Panc1 (cell line): ENCODE data around the gene TMEM178A. TPM values are rescaled to one million over a fixed set of nuclear protein-coding genes. Genes with fewer than 3 reads are reported as not detected.

Experiments
- ATAC-seq: fragments of 200-7000 bp; cut with Tn5 transposase; 2 replicates; pipeline ENCODE4 v1.9.1; 2020; ENCODE audit warnings: mild to moderate bottlenecking, moderate library complexity
- BruUV-seq: library from RNA; stranded (reverse); fragments of 400-500 nt; replicated peaks from 2 replicates; lab custom pipeline; 2021; lab: Mats Ljungman, UMichigan
- CTCF ChIA-PET: fragments of 300-600 bp; sonication (Branson Sonifier 250); formaldehyde crosslinking; loops from one replicate; lab custom pipeline; 2022; ENCODE audit warnings: antibody characterized with exemption; lab: Charles Lee
- POLR2A ChIA-PET: fragments of 300-600 bp; sonication (Branson Sonifier 250); formaldehyde crosslinking; loops from one replicate; lab custom pipeline; 2022; ENCODE audit warnings: antibody characterized with exemption; lab: Charles Lee
- DNase-seq: peaks from one replicate; pipeline ENCODE4 v3.0.0-alpha.2; 2010; ENCODE audit warnings: low read depth, low spot score
- H3K27ac ChIP-seq: 2 replicates; pipeline ENCODE4 v1.5.1; 2011; ENCODE audit warnings: mild to moderate bottlenecking, low read length, inconsistent platforms
- H3K27me3 ChIP-seq: fragments of 200-500 bp; sonication (Bioruptor generic); 2 replicates; pipeline ENCODE4 v1.6.0; 2014; ENCODE audit warnings: low read length, inconsistent platforms; ENCODE audit not compliant: control insufficient read depth, insufficient read depth
- H3K36me3 ChIP-seq: fragments of 200-500 bp; sonication (Bioruptor generic); 2 replicates; pipeline ENCODE4 v1.5.1; 2014; ENCODE audit warnings: inconsistent platforms, mild to moderate bottlenecking, low read length, moderate library complexity; ENCODE audit not compliant: control insufficient read depth, insufficient read depth
- H3K4me1 ChIP-seq: 2 replicates; pipeline ENCODE4 v1.5.1; 2011; ENCODE audit warnings: inconsistent platforms, mild to moderate bottlenecking, low read length, moderate library complexity; ENCODE audit not compliant: control insufficient read depth, insufficient read depth
- H3K4me3 ChIP-seq, 2 experiments: 2 replicates each; pipeline ENCODE4 v1.5.1; 2011 to 2012; ENCODE audit warnings: low read depth in 2 of 2, low read length in 2 of 2, mild to moderate bottlenecking in 2 of 2, inconsistent platforms in 1 of 2, moderate library complexity in 1 of 2
- H3K9me3 ChIP-seq: fragments of 200-500 bp; sonication (Bioruptor generic); 2 replicates; pipeline ENCODE4 v1.5.1; 2014; ENCODE audit warnings: low read depth, mild to moderate bottlenecking, inconsistent platforms, low read length, moderate library complexity; ENCODE audit not compliant: control insufficient read depth, insufficient read depth
- CTCF ChIP-seq: fragments of 450-650 bp; IDR thresholded peaks from 2 replicates; pipeline ENCODE4 v1.5.1; 2017; ENCODE audit warnings: mild to moderate bottlenecking
- POLR2AphosphoS5 ChIP-seq: IDR thresholded peaks from 2 replicates; pipeline ENCODE4 v1.6.1; 2012; ENCODE audit warnings: mild to moderate bottlenecking, low read depth, low read length, moderate library complexity
- SIN3A ChIP-seq: IDR thresholded peaks from 2 replicates; pipeline ENCODE4 v1.6.1; 2012; ENCODE audit warnings: low read depth, mild to moderate bottlenecking, low read length, moderate library complexity, borderline replicate concordance; ENCODE audit not compliant: insufficient read depth
- TCF7L2 ChIP-seq: IDR thresholded peaks from 2 replicates; pipeline ENCODE4 v1.6.1; 2011; ENCODE audit warnings: mild to moderate bottlenecking, low read depth, low read length, inconsistent platforms
- in situ Hi-C: cut with HindIII; loops from 2 replicates; pipeline ENCODE4 v1.10.0; 2016; ENCODE audit warnings: low sequenced_read_pairs, low pct_unique_long_range_greater_than_20kb
- intact Hi-C: fragments of 100-400 bp; cut with micrococcal nuclease; formaldehyde crosslinking; loops from one replicate; pipeline ENCODE4 v1.10.0; 2022; ENCODE audit not compliant: unreplicated experiment
- total RNA-seq: library from RNA; stranded (reverse); gene quantifications from one replicate; pipeline ENCODE4 v1.2.1, GENCODE V29; 2021; ENCODE audit not compliant: unreplicated experiment
- TF ChIP-seq, protein P1 (sequence below), 2 experiments: IDR thresholded peaks; 2 replicates each; pipeline ENCODE4 v1.6.1; 2011 to 2012; ENCODE audit warnings: low read depth in 2 of 2, control low read depth in 1 of 2, low read length in 1 of 2, mild to moderate bottlenecking in 1 of 2, moderate library complexity in 1 of 2; ENCODE audit not compliant: insufficient read depth in 1 of 2

Gene TMEM178A
- total RNA-seq, 1 experiment from 2014 or later = not detected

- no TSS peak for BruUV-seq
- Histone ChIP-seq H3K27ac (no peak overlapping the region), H3K9me3 (no peaks in the 10 kb centered on the region), H3K27me3 (no peaks in the 10 kb centered on the region), H3K36me3 (no peaks in the 10 kb centered on the region), H3K4me3 (no peak overlapping the region), H3K4me1 (no peaks in the 10 kb centered on the region)
- ChIA-PET POLR2A (no interaction called here), CTCF (no interaction called here)
- TF ChIP-seq CTCF (no peak), SIN3A (no peak), TCF7L2 (no peak), POLR2AphosphoS5 (no peak)
- TF ChIP-seq, protein P1, sequence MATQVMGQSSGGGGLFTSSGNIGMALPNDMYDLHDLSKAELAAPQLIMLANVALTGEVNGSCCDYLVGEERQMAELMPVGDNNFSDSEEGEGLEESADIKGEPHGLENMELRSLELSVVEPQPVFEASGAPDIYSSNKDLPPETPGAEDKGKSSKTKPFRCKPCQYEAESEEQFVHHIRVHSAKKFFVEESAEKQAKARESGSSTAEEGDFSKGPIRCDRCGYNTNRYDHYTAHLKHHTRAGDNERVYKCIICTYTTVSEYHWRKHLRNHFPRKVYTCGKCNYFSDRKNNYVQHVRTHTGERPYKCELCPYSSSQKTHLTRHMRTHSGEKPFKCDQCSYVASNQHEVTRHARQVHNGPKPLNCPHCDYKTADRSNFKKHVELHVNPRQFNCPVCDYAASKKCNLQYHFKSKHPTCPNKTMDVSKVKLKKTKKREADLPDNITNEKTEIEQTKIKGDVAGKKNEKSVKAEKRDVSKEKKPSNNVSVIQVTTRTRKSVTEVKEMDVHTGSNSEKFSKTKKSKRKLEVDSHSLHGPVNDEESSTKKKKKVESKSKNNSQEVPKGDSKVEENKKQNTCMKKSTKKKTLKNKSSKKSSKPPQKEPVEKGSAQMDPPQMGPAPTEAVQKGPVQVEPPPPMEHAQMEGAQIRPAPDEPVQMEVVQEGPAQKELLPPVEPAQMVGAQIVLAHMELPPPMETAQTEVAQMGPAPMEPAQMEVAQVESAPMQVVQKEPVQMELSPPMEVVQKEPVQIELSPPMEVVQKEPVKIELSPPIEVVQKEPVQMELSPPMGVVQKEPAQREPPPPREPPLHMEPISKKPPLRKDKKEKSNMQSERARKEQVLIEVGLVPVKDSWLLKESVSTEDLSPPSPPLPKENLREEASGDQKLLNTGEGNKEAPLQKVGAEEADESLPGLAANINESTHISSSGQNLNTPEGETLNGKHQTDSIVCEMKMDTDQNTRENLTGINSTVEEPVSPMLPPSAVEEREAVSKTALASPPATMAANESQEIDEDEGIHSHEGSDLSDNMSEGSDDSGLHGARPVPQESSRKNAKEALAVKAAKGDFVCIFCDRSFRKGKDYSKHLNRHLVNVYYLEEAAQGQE (IDR thresholded peaks at IDR 0.05; ENCODE audit: insufficient read depth in 1 of 2, low read depth in 2 of 2, low read length in 1 of 2) = no peak
- ATAC-seq = no peak
- DNase-seq = no peak
- intact Hi-C loops (no loop called here), in situ Hi-C loops (no loop called here)
Observed at GRCh38 chr2:39632876-39633275, 32.8 kb upstream of the TMEM178A start.

- intact Hi-C loops = no loop called here
- in situ Hi-C loops = no loop called here
- no peak overlapping the region for H3K27ac ChIP-seq
- H3K27me3 ChIP-seq = no peaks in the 10 kb centered on the region; the same call in 1 of the 2 replicates
- ChIA-PET CTCF (no interaction called here), POLR2A (no interaction called here)
- ATAC-seq (no peak), DNase-seq (no peak)
- H3K36me3 ChIP-seq = no peaks in the 10 kb centered on the region
- no peaks in the 10 kb centered on the region for H3K9me3 ChIP-seq
- H3K4me3 ChIP-seq = no peak overlapping the region
- no peak for TF ChIP-seq SIN3A
- TF ChIP-seq, protein P1 (IDR thresholded peaks at IDR 0.05; ENCODE audit: insufficient read depth in 1 of 2, low read depth in 2 of 2, low read length in 1 of 2) = no peak
- no peak for TF ChIP-seq POLR2AphosphoS5
- TF ChIP-seq TCF7L2 = no peak
- no peak for TF ChIP-seq CTCF
- no peaks in the 10 kb centered on the region for H3K4me1 ChIP-seq
- no TSS peak for BruUV-seq
Observed at GRCh38 chr2:39636306-39636705, 29.4 kb upstream of the TMEM178A start.
